Lower leg skin (tissue), 4 donors: ENCODE measurements around the gene ANXA8. TPM values are rescaled to one million over a fixed set of nuclear protein-coding genes. Genes with fewer than 3 reads are reported as not detected.
A peak's percentile ranks its signal among the peaks of the same experiment; 100 is the strongest.

Experiments
- DNase-seq, 2 donors: peaks; one replicate each; pipeline ENCODE4 v3.0.0-alpha.2; 2019; ENCODE audit warnings: low spot score in 2 of 2
- H3K4me3 ChIP-seq: fragments of 200-600 bp; sonication (generic); 2 replicates; pipeline ENCODE4 v1.5.1; 2017; ENCODE audit warnings: mild to moderate bottlenecking, low read depth; ENCODE audit not compliant: poor library complexity, severe bottlenecking
- POLR2A ChIP-seq, 2 donors: fragments of 450-650 bp; IDR thresholded peaks; one replicate each; pipeline ENCODE4 v1.6.1; 2016 to 2017; ENCODE audit warnings: antibody characterized with exemption in 2 of 2, mild to moderate bottlenecking in 1 of 2, moderate library complexity in 1 of 2
- WGBS, 2 donors: methylation state at CpG; one replicate each; pipeline ENCODE4 v1.1.5; 2018; 5-methylcytosine and 5-hydroxymethylcytosine counted together
- intact Hi-C: fragments of 100-400 bp; cut with DNase I; formaldehyde crosslinking; loops from one replicate; pipeline ENCODE4 v1.15.0; 2023; ENCODE audit warnings: low total_unique reads
- total RNA-seq, 4 donors: library from RNA; depleted of rRNA; stranded (reverse); fragments of >200 nt; gene quantifications; one replicate each; pipeline ENCODE4 v1.1.0, GENCODE V29; 2016
- TF ChIP-seq, protein P1 (sequence below), 3 donors: fragments of 450-650 bp; IDR thresholded peaks; one replicate each; pipeline ENCODE4 v1.5.1; 2016; ENCODE audit warnings: antibody characterized with exemption in 3 of 3, mild to moderate bottlenecking in 3 of 3, moderate library complexity in 2 of 3

Gene ANXA8
- total RNA-seq, 4 donors from 2014 or later: 94.1 to 198 (median 139) TPM

- intact Hi-C loops: no loop called here
- H3K4me3 ChIP-seq: no peak overlapping the region
- no peak for TF ChIP-seq POLR2A (IDR thresholded peaks at IDR 0.05)
- TF ChIP-seq, protein P1, sequence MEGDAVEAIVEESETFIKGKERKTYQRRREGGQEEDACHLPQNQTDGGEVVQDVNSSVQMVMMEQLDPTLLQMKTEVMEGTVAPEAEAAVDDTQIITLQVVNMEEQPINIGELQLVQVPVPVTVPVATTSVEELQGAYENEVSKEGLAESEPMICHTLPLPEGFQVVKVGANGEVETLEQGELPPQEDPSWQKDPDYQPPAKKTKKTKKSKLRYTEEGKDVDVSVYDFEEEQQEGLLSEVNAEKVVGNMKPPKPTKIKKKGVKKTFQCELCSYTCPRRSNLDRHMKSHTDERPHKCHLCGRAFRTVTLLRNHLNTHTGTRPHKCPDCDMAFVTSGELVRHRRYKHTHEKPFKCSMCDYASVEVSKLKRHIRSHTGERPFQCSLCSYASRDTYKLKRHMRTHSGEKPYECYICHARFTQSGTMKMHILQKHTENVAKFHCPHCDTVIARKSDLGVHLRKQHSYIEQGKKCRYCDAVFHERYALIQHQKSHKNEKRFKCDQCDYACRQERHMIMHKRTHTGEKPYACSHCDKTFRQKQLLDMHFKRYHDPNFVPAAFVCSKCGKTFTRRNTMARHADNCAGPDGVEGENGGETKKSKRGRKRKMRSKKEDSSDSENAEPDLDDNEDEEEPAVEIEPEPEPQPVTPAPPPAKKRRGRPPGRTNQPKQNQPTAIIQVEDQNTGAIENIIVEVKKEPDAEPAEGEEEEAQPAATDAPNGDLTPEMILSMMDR (IDR thresholded peaks at IDR 0.05): no peak
- peak in 1 of 2 donors; percentile 80 for DNase-seq
- WGBS, 2 donors: 85 to 89% methylated on average over 7 of the region's 7 CpGs
Observed at GRCh38 chr10:47421057-47421952, 62.6 kb downstream of the ANXA8 start.

DNA sequence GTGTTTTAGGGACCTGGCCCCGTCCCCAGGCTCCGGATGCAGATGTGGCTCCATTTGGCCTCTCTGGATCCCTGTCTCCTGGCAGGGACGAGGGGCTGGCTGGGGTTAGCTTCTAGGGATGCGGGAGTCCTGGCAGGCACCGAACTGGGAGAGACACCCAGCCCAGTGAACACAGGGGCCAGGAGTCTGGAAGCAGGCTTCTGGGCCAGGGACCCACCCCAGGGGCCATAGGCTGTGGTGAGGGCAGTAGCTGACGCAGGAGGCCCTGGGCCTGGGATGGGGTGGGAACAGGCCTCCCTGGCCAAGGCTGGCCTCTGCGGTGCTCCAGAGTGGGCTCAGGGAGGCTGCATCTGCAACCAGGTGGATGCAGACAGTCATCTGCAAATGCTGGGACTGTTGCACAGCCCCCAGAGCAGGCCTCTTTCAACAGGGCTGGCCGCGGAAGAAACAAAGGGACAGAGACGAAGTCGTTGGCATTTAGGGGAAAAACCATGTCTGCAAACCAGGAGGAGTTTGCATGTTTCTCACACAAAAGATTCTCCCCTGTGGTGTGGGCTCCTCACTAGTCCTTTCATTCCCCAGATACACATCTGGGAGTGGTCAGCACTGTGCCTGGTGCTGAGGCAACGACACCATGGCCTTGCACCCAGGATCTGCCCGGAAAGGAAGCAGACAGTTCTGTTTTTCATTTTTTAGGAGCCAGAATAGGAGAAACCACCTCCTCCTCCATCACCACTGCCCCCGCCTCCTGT is 63.4 kb downstream of the ANXA8 start:
- WGBS, 2 donors: 72 to 84% methylated on average over 11 to 12 of the region's 14 CpGs
- no peak for DNase-seq
- intact Hi-C loops: no loop called here
- H3K4me3 ChIP-seq: no peak overlapping the region
- TF ChIP-seq, protein P1 (IDR thresholded peaks at IDR 0.05): no peak
- no peak for TF ChIP-seq POLR2A (IDR thresholded peaks at IDR 0.05)

DNA sequence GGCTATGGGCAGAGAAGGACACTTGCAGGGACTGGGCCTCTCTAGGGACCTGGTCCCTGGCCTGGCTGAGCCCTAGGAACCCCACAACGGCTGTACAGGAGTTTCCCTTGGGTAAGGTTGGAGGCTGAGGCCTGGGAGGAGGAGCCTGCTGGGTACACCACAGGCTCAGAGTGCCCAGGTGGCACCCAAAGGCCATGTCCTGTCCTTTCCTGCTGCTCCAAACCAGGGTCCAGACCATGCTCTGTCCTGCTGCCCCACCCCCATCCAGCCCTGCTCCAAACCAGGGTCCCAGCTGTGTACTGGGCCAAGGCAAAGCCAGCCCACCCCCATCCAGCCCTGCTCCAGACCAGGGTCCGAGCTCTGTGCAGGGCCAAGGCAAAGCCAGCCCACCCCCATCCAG is 64.5 kb downstream of the ANXA8 start:
- DNase-seq: no peak
- no peak for TF ChIP-seq POLR2A (IDR thresholded peaks at IDR 0.05)
- TF ChIP-seq, protein P1 (IDR thresholded peaks at IDR 0.05): no peak
- 95 to 100% methylated on average over 2 of the region's 2 CpGs for WGBS, 2 donors
- no peak overlapping the region for H3K4me3 ChIP-seq
- intact Hi-C loops: no loop called here

- DNase-seq: peak in 1 of 2 donors; percentile 75
- intact Hi-C loops: no loop called here
- TF ChIP-seq POLR2A (IDR thresholded peaks at IDR 0.05): no peak
- TF ChIP-seq, protein P1 (IDR thresholded peaks at IDR 0.05): no peak
- WGBS, 2 donors: 91 to 95% methylated on average over 4 of the region's 4 CpGs
- no peak overlapping the region for H3K4me3 ChIP-seq
Observed at GRCh38 chr10:47418966-47419365, 64.9 kb downstream of the ANXA8 start.

DNA sequence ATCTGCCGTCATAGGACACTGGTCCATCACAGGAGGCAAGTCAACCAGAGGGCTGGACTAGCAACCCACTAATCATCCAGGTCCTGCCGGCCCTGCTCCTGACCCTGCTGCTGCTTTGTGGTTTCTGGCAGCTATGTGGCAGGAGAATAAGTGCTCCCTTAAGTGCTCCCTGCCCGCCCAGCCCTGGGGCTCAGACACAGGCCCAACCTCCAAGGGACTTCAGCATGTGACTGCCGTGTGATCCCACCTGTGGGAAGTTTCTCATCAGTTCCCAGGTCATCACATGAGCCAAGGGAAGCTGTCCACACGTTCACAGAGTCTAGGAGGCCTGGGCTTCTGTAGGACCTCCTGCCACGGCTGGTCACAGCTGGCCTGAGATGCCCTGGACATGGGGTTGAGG is 65.6 kb downstream of the ANXA8 start:
- TF ChIP-seq, protein P1 (IDR thresholded peaks at IDR 0.05): no peak
- TF ChIP-seq POLR2A (IDR thresholded peaks at IDR 0.05): no peak
- intact Hi-C loops: no loop called here
- H3K4me3 ChIP-seq: no peak overlapping the region
- no peak for DNase-seq
- WGBS, 2 donors: 87 to 88% methylated on average over 6 of the region's 6 CpGs

Other genes starting within 250 kb of the ANXA8 start
- 1 to 10 TPM in 2 of 4 donors, under 1 TPM in 2; 0.23 to 3.9 (median 1.0) TPM for gene GDF10, start 183.9 kb downstream of the ANXA8 start, total RNA-seq
- not detected for gene GDF2, start 161.7 kb downstream of the ANXA8 start, total RNA-seq
- gene RBP3, start 135.8 kb downstream of the ANXA8 start, total RNA-seq: not detected
- 1 to 10 TPM in 2 of 4 donors, under 1 TPM in 2; 0.80 to 2.0 (median 1.1) TPM for gene ZNF488, start 99.8 kb downstream of the ANXA8 start, total RNA-seq
- 100 to 1,000 TPM in 1 of 4 donors, 10 to 100 TPM in 3; 41.4 to 115 (median 85.8) TPM for gene FAM25G, start 7.6 kb upstream of the ANXA8 start, total RNA-seq
- gene AGAP9, start 39.5 kb upstream of the ANXA8 start, total RNA-seq: 10 to 100 TPM in 2 of 4 donors, 1 to 10 TPM in 2; 6.4 to 10.7 (median 9.2) TPM